ENCODE measurements around the gene AZGP1.

DNA sequence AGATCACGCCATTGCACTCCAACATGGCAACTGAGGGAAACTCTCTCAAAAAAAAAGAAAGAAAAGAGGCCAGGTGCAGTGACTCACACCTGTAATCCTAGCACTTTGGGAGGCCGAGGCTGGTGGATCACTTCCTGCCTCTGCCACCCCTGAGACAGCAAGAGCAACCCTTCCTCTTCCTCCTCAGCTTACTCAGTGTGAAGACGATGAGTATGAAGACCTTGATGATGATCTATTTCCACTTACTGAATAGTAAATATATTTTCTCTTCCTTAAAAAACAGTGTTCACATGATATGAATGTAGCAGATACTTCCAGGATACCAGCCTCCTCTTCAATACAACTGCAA lies 37.5 kb upstream of the AZGP1 start:
- TF ChIP-seq, protein P1, sequence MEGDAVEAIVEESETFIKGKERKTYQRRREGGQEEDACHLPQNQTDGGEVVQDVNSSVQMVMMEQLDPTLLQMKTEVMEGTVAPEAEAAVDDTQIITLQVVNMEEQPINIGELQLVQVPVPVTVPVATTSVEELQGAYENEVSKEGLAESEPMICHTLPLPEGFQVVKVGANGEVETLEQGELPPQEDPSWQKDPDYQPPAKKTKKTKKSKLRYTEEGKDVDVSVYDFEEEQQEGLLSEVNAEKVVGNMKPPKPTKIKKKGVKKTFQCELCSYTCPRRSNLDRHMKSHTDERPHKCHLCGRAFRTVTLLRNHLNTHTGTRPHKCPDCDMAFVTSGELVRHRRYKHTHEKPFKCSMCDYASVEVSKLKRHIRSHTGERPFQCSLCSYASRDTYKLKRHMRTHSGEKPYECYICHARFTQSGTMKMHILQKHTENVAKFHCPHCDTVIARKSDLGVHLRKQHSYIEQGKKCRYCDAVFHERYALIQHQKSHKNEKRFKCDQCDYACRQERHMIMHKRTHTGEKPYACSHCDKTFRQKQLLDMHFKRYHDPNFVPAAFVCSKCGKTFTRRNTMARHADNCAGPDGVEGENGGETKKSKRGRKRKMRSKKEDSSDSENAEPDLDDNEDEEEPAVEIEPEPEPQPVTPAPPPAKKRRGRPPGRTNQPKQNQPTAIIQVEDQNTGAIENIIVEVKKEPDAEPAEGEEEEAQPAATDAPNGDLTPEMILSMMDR (conservative IDR thresholded peaks at IDR 0.05; ENCODE audit: low read depth, low read length) = no peak
- TF ChIP-seq EZH2 (IDR thresholded peaks at IDR 0.05; ENCODE audit: borderline replicate concordance, low read depth, low read length, poor library complexity, severe bottlenecking) = no peak

Data from A673 (cell line).